PC-3 (cell line): Measurements from ENCODE around the gene B4GALT2. TPM values are rescaled to one million over a fixed set of nuclear protein-coding genes. Genes with fewer than 3 reads are reported as not detected.

Experiments used
- ATAC-seq: fragments of 200-7000 bp; cut with Tn5 transposase; 2 replicates; pipeline ENCODE4 v1.9.1; 2020; ENCODE audit warnings: mild to moderate bottlenecking, moderate library complexity
- BruUV-seq: library from RNA; stranded (reverse); fragments of 400-500 nt; replicated peaks from 2 replicates; lab custom pipeline; 2021; lab: Mats Ljungman, UMichigan
- CTCF ChIA-PET: fragments of 300-600 bp; sonication (Branson Sonifier 250); formaldehyde crosslinking; loops from one replicate; lab custom pipeline; 2022; ENCODE audit warnings: antibody characterized with exemption; lab: Charles Lee
- POLR2A ChIA-PET: fragments of 300-600 bp; sonication (Branson Sonifier 250); formaldehyde crosslinking; loops from one replicate; lab custom pipeline; 2022; ENCODE audit warnings: antibody characterized with exemption; ENCODE audit not compliant: unreplicated experiment; lab: Charles Lee
- DNase-seq: peaks from one replicate; pipeline ENCODE4 v3.0.0-alpha.2; 2015
- H2AFZ ChIP-seq: fragments of 300-600 bp; sonication (generic); 2 replicates; pipeline ENCODE4 v1.6.0; 2016; ENCODE audit warnings: antibody characterized with exemption, low read length
- H3F3A ChIP-seq: fragments of 300-600 bp; sonication (generic); one replicate; pipeline ENCODE4 v1.6.0; 2017; ENCODE audit warnings: antibody characterized with exemption, low read length, control low read depth, mild to moderate bottlenecking; ENCODE audit not compliant: unreplicated experiment
- H3K27ac ChIP-seq: fragments of 300-600 bp; sonication (generic); 2 replicates; pipeline ENCODE4 v1.5.1; 2016; ENCODE audit warnings: mild to moderate bottlenecking, low read length
- H3K27me3 ChIP-seq: fragments of 300-600 bp; sonication (generic); 2 replicates; pipeline ENCODE4 v1.6.1; 2016; ENCODE audit warnings: low read length, mixed read lengths
- H3K36me3 ChIP-seq: fragments of 300-600 bp; sonication (generic); 2 replicates; pipeline ENCODE4 v1.6.1; 2016; ENCODE audit warnings: low read depth, mixed run types, low read length, mixed read lengths
- H3K4me1 ChIP-seq: fragments of 300-600 bp; sonication (generic); 2 replicates; pipeline ENCODE4 v1.5.1; 2016; ENCODE audit warnings: low read length; ENCODE audit not compliant: insufficient read depth
- H3K4me2 ChIP-seq: fragments of 300-600 bp; sonication (generic); 2 replicates; pipeline ENCODE4 v1.6.0; 2016; ENCODE audit warnings: low read length
- H3K4me3 ChIP-seq: fragments of 300-600 bp; sonication (generic); 2 replicates; pipeline ENCODE4 v1.5.1; 2016; ENCODE audit warnings: mild to moderate bottlenecking, low read length, mixed read lengths
- H3K79me2 ChIP-seq: fragments of 300-600 bp; sonication (generic); 2 replicates; pipeline ENCODE4 v1.6.1; 2017; ENCODE audit warnings: low read length, mixed read lengths
- H3K9ac ChIP-seq: fragments of 300-600 bp; sonication (generic); 2 replicates; pipeline ENCODE4 v1.6.0; 2016; ENCODE audit warnings: mild to moderate bottlenecking, low read length
- H3K9me2 ChIP-seq: fragments of 300-600 bp; sonication (generic); replicated peaks from 2 replicates; pipeline ENCODE4 v1.6.1; 2016; ENCODE audit warnings: mixed run types, low read length, mixed read lengths
- H3K9me3 ChIP-seq: fragments of 300-600 bp; sonication (generic); 2 replicates; pipeline ENCODE4 v1.6.1; 2016; ENCODE audit warnings: low read length, mixed read lengths
- H4K20me1 ChIP-seq: fragments of 300-600 bp; sonication (generic); 2 replicates; pipeline ENCODE4 v1.6.1; 2016; ENCODE audit warnings: low read length, mixed read lengths
- CTCF ChIP-seq: fragments of 300-600 bp; sonication (generic); conservative IDR thresholded peaks from 2 replicates; pipeline ENCODE4 v1.5.1; 2017; ENCODE audit warnings: antibody characterized with exemption, low read depth, mild to moderate bottlenecking, low read length
- EZH2 ChIP-seq: fragments of 300-600 bp; sonication (generic); IDR thresholded peaks from one replicate; pipeline ENCODE4 v1.6.1; 2017; ENCODE audit warnings: antibody characterized with exemption, mild to moderate bottlenecking, low read length; ENCODE audit not compliant: unreplicated experiment
- EZH2phosphoT487 ChIP-seq: fragments of 300-600 bp; sonication (generic); IDR thresholded peaks from 2 replicates; pipeline ENCODE4 v1.6.1; 2018; ENCODE audit warnings: mild to moderate bottlenecking, antibody characterized with exemption, low read length, borderline replicate concordance
- intact Hi-C: fragments of 100-400 bp; cut with micrococcal nuclease; formaldehyde crosslinking; loops from 2 replicates; pipeline ENCODE4 v1.9.0; 2023
- total RNA-seq: library from RNA; depleted of rRNA; stranded (reverse); fragments of >200 nt; gene quantifications from 2 replicates; pipeline ENCODE4 v1.2.3, GENCODE V29; 2014

The B4GALT2 gene
- total RNA-seq, 1 experiment from 2014 or later = 103 TPM

GRCh38 chr1:44036409-44037139, 57.6 kb downstream of the B4GALT2 start:
- Histone ChIP-seq H4K20me1 (no peaks in the 10 kb centered on the region), H2AFZ (no peak overlapping the region), H3F3A (no peaks in the 10 kb centered on the region), H3K79me2 (no peaks in the 10 kb centered on the region), H3K9me2 (no peaks in the 10 kb centered on the region), H3K27ac (no peak overlapping the region), H3K9ac (no peak overlapping the region), H3K36me3 (no peaks in the 10 kb centered on the region), H3K9me3 (no peaks in the 10 kb centered on the region), H3K4me1 (peaks cover 41% of the 10 kb centered on the region), H3K4me2 (no peak overlapping the region), H3K27me3 (no peaks in the 10 kb centered on the region), H3K4me3 (no peak overlapping the region)
- peak; percentile 87 for DNase-seq
- peak; percentile 73 for ATAC-seq
- POLR2A ChIA-PET = no interaction called here
- CTCF ChIA-PET = interaction anchor here (0.6 to 1.7 kb wide), 4 partner anchors 11 to 273 kb away, joined by 3 to 13 read pairs (median 4); no protein-coding TSS in a partner anchor
- BruUV-seq = no TSS peak
- no peak for TF ChIP-seq EZH2
- TF ChIP-seq CTCF = peak; percentile 96
- intact Hi-C loops = loop anchor here (1.0 to 5.0 kb wide), 3 partner anchors 31 to 274 kb away; partner anchors contain the start of gene CCDC24

- TF ChIP-seq CTCF (no peak), EZH2 (no peak), EZH2phosphoT487 (no peak)
- DNase-seq (no peak), ATAC-seq (no peak)
- H3K9ac ChIP-seq = no peak overlapping the region
- no peak overlapping the region for H3K4me2 ChIP-seq
- H3K4me3 ChIP-seq = no peak overlapping the region
- no peaks in the 10 kb centered on the region for H3K9me2 ChIP-seq
- BruUV-seq = no TSS peak
- no peaks in the 10 kb centered on the region for H3K79me2 ChIP-seq
- intact Hi-C loops = loop anchor here (5.0 kb wide), 2 partner anchors 45 to 275 kb away; partner anchors contain the start of gene CCDC24
- no peak overlapping the region for H3K27ac ChIP-seq
- no peaks in the 10 kb centered on the region for H3K27me3 ChIP-seq
- H3F3A ChIP-seq = no peaks in the 10 kb centered on the region
- H4K20me1 ChIP-seq = no peaks in the 10 kb centered on the region
- no peaks in the 10 kb centered on the region for H3K9me3 ChIP-seq
- CTCF ChIA-PET = interaction anchor here (1.1 to 1.7 kb wide), 3 partner anchors 11 to 274 kb away, joined by 3 to 13 read pairs (median 5); no protein-coding TSS in a partner anchor
- H2AFZ ChIP-seq = no peak overlapping the region
- H3K4me1 ChIP-seq = peaks cover 35% of the 10 kb centered on the region
- no peaks in the 10 kb centered on the region for H3K36me3 ChIP-seq
- POLR2A ChIA-PET = no interaction called here
Measured at GRCh38 chr1:44037154-44037553, 58.1 kb downstream of the B4GALT2 start.
